ENCODE data around the gene SLC9B2. TPM values are rescaled to one million over a fixed set of nuclear protein-coding genes. Genes with fewer than 3 reads are reported as not detected.
"Not testable (repeated sequence)": the region's sequence is repeated elsewhere in the genome, so short reads cannot be mapped to it uniquely, and the experiment has no call there.

Gene SLC9B2
- total RNA-seq, 1 experiment from 2014 or later: 91.0 TPM

DNA sequence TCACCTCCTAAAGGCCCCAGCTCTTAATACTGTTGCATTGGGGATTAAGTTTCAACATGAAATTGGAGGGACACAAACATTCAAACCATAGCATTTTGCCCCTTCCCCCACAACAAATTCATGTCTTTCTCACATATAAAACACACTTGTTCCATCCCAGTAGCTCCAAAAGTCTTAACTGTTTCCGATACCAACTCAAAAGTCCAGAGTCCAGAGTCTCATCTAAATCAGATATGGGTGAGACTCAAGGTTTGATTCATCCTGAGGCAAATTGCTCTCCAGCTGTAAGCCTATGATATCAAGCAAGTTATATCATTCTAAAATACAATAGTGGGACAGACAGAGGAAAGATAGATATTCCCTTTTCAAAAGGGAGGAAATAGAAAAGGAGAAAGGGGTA lies 65.8 kb downstream of the SLC9B2 start:
- no peak overlapping the region for H3K4me3 ChIP-seq (ENCODE audit: low read length)
- H3K27me3 ChIP-seq (ENCODE audit: low read length): no peaks in the 10 kb centered on the region
- H3K27ac ChIP-seq (ENCODE audit: low read length): no peak overlapping the region
- H4K20me1 ChIP-seq (ENCODE audit: insufficient read depth, low read depth, low read length): no peaks in the 10 kb centered on the region
- no peaks in the 10 kb centered on the region for H3K9me3 ChIP-seq (ENCODE audit: low read length)
- DNase-seq: no peak
- H2AFZ ChIP-seq (ENCODE audit: low read length): no peak overlapping the region
- no peaks in the 10 kb centered on the region for H3K4me1 ChIP-seq (ENCODE audit: low read length)
- no peaks in the 10 kb centered on the region for H3K36me3 ChIP-seq (ENCODE audit: insufficient read depth, low read length)
- H3K9ac ChIP-seq (ENCODE audit: low read length): no peak overlapping the region
- no peak overlapping the region for H3K4me2 ChIP-seq (ENCODE audit: low read depth, low read length, poor library complexity, severe bottlenecking)
- H3K79me2 ChIP-seq (ENCODE audit: low read length): no peaks in the 10 kb centered on the region
- H3K9me2 ChIP-seq (replicated peaks; ENCODE audit: insufficient read depth, low read length): no peaks in the 10 kb centered on the region

DNA sequence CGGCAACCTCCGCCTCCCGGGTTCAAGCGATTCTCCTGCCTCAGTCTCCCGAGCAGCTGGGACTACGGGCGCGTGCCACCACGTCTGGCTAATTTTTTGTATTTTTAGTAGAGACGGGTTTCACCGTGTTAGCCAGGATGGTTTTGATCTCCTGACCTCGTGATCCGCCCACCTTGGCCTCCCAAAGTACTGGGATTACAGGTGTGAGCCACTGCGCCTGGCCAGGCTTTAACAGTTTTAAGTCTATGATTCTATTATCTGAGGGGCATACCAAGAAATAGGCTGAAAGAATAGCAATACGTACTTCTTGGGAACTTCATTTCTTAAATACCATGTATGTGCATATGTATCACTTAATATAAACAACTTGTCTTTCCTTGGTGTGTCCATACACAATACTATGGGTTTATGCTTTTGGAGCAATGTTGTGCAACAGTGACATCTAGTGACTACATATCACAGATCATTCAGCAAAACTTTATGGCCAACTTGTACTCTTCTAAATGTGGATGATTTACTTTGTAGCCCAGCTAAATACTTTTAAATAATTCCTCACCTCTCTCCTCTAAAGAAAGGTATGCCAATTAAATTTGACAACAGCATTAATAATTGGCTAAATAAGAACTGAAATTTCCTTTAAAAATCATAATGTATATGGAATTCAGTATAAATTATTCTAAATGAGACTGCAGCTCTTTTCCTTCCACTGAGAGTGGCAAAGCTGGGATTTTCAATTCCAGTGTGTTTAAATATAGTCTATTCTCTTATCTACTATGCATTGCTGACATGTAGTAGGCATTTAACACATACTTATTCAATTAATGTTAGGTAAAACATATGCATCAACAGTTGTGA lies 67.5 kb downstream of the SLC9B2 start:
- DNase-seq: peak; percentile 85
- no peak overlapping the region for H2AFZ ChIP-seq (ENCODE audit: low read length)

DNA sequence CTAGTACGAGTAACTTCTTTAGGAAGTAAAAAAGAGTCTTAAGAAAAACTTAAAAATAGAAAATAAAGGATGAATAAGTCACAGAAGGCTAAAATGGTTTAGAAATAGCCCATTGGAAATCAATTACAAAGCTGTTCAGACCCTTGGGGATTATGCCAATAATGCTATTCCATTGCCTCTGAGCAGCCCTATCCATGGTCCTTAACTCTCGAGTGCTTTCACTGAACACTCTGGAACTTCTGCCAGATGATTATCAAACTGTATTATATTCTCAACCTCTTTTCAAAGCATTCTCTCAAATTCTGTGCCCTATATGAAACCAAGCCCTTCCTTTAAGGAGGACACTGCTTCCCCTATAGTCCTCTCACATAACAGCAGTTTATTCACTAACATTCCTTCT lies 74.0 kb downstream of the SLC9B2 start:
- no peak overlapping the region for H3K4me3 ChIP-seq (ENCODE audit: low read length)
- H3K9me3 ChIP-seq (ENCODE audit: low read length): peaks cover 3% of the 10 kb centered on the region; the same call in 1 of the 2 replicates
- H3K4me1 ChIP-seq (ENCODE audit: low read length): no peaks in the 10 kb centered on the region; the same call in 1 of the 2 replicates
- no peak for DNase-seq
- no peak overlapping the region for H3K4me2 ChIP-seq (ENCODE audit: low read depth, low read length, poor library complexity, severe bottlenecking)
- no peaks in the 10 kb centered on the region for H3K9me2 ChIP-seq (replicated peaks; ENCODE audit: insufficient read depth, low read length)
- no peak overlapping the region for H3K9ac ChIP-seq (ENCODE audit: low read length)
- H3K27me3 ChIP-seq (ENCODE audit: low read length): no peaks in the 10 kb centered on the region
- H3K27ac ChIP-seq (ENCODE audit: low read length): no peak overlapping the region
- no peak overlapping the region for H2AFZ ChIP-seq (ENCODE audit: low read length)
- H3K36me3 ChIP-seq (ENCODE audit: insufficient read depth, low read length): no peaks in the 10 kb centered on the region
- no peaks in the 10 kb centered on the region for H4K20me1 ChIP-seq (ENCODE audit: insufficient read depth, low read depth, low read length)
- no peaks in the 10 kb centered on the region for H3K79me2 ChIP-seq (ENCODE audit: low read length)

More for the DNA sequence above, 67.5 kb downstream of the SLC9B2 start:
- Histone ChIP-seq H3K27ac (ENCODE audit: low read length) (no peak overlapping the region), H3K9me3 (ENCODE audit: low read length) (no peaks in the 10 kb centered on the region), H3K36me3 (ENCODE audit: insufficient read depth, low read length) (no peaks in the 10 kb centered on the region), H3K4me2 (ENCODE audit: low read depth, low read length, poor library complexity, severe bottlenecking) (no peak overlapping the region), H3K9ac (ENCODE audit: low read length) (no peak overlapping the region), H3K4me1 (ENCODE audit: low read length) (no peaks in the 10 kb centered on the region), H3K4me3 (ENCODE audit: low read length) (no peak overlapping the region), H3K9me2 (replicated peaks; ENCODE audit: insufficient read depth, low read length) (no peaks in the 10 kb centered on the region), H3K27me3 (ENCODE audit: low read length) (no peaks in the 10 kb centered on the region), H4K20me1 (ENCODE audit: insufficient read depth, low read depth, low read length) (no peaks in the 10 kb centered on the region), H3K79me2 (ENCODE audit: low read length) (no peaks in the 10 kb centered on the region)

DNA sequence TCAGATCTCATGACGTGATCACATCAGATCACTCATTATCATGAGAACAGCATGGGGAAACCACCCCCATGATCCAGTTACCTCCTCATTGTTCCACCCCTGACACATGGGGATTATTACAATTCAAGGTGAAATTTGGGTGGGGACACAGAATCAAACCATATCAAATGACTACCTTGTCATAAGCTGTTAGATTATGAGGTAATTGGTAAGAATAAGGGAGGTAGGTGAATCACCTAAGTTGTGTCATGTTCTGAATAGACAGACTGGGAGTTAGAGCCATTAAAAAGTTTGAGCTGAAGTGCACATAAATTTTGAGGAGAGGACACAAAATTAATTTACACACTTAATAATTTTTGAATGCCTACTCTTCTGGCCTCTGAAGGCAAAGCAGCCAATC lies 81.8 kb downstream of the SLC9B2 start:
- Histone ChIP-seq H3K4me2 (ENCODE audit: low read depth, low read length, poor library complexity, severe bottlenecking) (no peak overlapping the region), H4K20me1 (ENCODE audit: insufficient read depth, low read depth, low read length) (no peaks in the 10 kb centered on the region), H3K9ac (ENCODE audit: low read length) (no peak overlapping the region), H2AFZ (ENCODE audit: low read length) (no peak overlapping the region), H3K79me2 (ENCODE audit: low read length) (no peaks in the 10 kb centered on the region), H3K27me3 (ENCODE audit: low read length) (no peaks in the 10 kb centered on the region; the same call in 1 of the 2 replicates), H3K4me1 (ENCODE audit: low read length) (no peaks in the 10 kb centered on the region), H3K27ac (ENCODE audit: low read length) (no peak overlapping the region), H3K36me3 (ENCODE audit: insufficient read depth, low read length) (no peaks in the 10 kb centered on the region), H3K4me3 (ENCODE audit: low read length) (no peak overlapping the region), H3K9me3 (ENCODE audit: low read length) (no peaks in the 10 kb centered on the region), H3K9me2 (replicated peaks; ENCODE audit: insufficient read depth, low read length) (no peaks in the 10 kb centered on the region)
- DNase-seq: no peak

DNA sequence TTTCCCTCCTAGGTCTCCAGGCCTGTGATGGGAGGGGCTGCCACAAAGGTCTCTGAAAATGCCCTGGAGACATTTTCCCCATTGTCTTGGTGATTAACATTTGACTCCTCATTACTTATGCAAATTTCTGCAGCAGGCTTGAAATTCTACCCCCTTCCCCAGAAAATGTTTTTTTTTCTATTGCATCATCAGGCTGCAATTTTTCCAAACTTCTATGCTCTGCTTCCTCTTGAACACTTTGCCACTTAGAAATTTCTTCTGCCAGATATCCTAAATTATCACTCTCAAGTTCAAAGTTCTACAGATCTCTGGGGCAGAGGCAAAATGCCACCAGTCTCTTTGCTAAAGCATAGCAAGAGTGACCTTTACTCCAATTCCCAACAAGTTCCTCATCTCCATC lies 82.6 kb downstream of the SLC9B2 start:
- not testable (repeated sequence) for H3K4me3 ChIP-seq (ENCODE audit: low read length); H3K79me2 ChIP-seq (ENCODE audit: low read length); H3K4me1 ChIP-seq (ENCODE audit: low read length); DNase-seq; H2AFZ ChIP-seq (ENCODE audit: low read length); H3K9me3 ChIP-seq (ENCODE audit: low read length); H3K4me2 ChIP-seq (ENCODE audit: low read depth, low read length, poor library complexity, severe bottlenecking); H3K9ac ChIP-seq (ENCODE audit: low read length); H3K36me3 ChIP-seq (ENCODE audit: insufficient read depth, low read length); H3K27ac ChIP-seq (ENCODE audit: low read length); H4K20me1 ChIP-seq (ENCODE audit: insufficient read depth, low read depth, low read length); H3K9me2 ChIP-seq (replicated peaks; ENCODE audit: insufficient read depth, low read length); H3K27me3 ChIP-seq (ENCODE audit: low read length)

DNA sequence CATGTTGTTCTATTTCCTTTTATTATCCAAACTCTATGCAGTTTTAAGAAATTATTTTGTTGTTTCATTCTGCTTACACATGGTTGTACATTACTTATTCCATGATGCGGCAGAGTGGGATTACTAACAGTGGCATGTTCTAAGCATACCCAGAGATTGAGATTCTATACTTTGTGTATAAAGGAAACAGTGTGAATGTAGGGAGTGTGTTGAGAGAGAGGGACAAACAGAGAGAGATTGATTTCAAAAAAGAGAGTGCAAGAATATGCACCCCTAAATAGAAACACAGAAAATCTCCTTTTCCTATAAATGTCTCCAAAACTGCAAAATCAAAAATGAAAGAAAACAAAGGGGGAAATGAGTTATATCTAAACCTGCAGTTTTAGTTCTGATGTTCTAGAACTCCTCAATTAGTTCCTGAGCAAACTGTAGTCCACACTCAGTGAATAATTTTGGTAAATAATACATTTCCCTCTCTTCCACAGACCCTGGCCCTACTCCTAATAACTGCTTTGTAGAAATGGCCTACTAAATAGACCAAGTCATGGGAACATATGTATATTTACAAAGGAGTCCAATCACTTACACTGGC lies 88.0 kb downstream of the SLC9B2 start:
- no peak for DNase-seq
- no peak overlapping the region for H3K4me2 ChIP-seq (ENCODE audit: low read depth, low read length, poor library complexity, severe bottlenecking)
- no peaks in the 10 kb centered on the region for H3K36me3 ChIP-seq (ENCODE audit: insufficient read depth, low read length)
- H3K27me3 ChIP-seq (ENCODE audit: low read length): no peaks in the 10 kb centered on the region; the same call in 1 of the 2 replicates
- H3K4me1 ChIP-seq (ENCODE audit: low read length): no peaks in the 10 kb centered on the region
- no peak overlapping the region for H3K4me3 ChIP-seq (ENCODE audit: low read length)
- H4K20me1 ChIP-seq (ENCODE audit: insufficient read depth, low read depth, low read length): no peaks in the 10 kb centered on the region
- H2AFZ ChIP-seq (ENCODE audit: low read length): no peak overlapping the region
- H3K9ac ChIP-seq (ENCODE audit: low read length): no peak overlapping the region
- no peaks in the 10 kb centered on the region for H3K9me2 ChIP-seq (replicated peaks; ENCODE audit: insufficient read depth, low read length)
- no peaks in the 10 kb centered on the region for H3K79me2 ChIP-seq (ENCODE audit: low read length)
- H3K9me3 ChIP-seq (ENCODE audit: low read length): no peaks in the 10 kb centered on the region
- no peak overlapping the region for H3K27ac ChIP-seq (ENCODE audit: low read length)

DNA sequence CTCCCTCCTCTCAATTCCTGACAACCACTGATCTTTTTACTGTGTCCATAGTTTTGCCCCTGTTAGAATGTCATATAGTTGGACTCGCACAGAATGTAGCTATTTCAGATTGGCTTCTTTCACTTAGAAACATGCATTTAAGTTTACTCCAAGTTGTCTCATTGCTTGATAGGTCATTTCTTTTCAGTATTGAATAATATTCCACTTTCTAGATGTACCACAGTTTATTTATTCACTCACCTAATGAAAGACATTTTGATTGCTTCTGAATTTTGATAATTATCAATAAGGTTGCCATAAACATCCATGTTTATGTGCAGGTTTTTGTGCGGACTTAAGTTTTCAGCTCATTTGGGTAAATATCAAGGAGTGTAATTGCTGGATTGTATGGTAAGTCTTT lies 95.6 kb downstream of the SLC9B2 start:
- Histone ChIP-seq H3K79me2 (ENCODE audit: low read length) (no peaks in the 10 kb centered on the region), H3K9me2 (replicated peaks; ENCODE audit: insufficient read depth, low read length) (no peaks in the 10 kb centered on the region), H4K20me1 (ENCODE audit: insufficient read depth, low read depth, low read length) (no peaks in the 10 kb centered on the region), H3K27me3 (ENCODE audit: low read length) (no peaks in the 10 kb centered on the region), H2AFZ (ENCODE audit: low read length) (no peak overlapping the region), H3K4me1 (ENCODE audit: low read length) (no peaks in the 10 kb centered on the region), H3K4me3 (ENCODE audit: low read length) (no peak overlapping the region), H3K36me3 (ENCODE audit: insufficient read depth, low read length) (no peaks in the 10 kb centered on the region), H3K4me2 (ENCODE audit: low read depth, low read length, poor library complexity, severe bottlenecking) (no peak overlapping the region), H3K9me3 (ENCODE audit: low read length) (no peaks in the 10 kb centered on the region), H3K9ac (ENCODE audit: low read length) (no peak overlapping the region), H3K27ac (ENCODE audit: low read length) (no peak overlapping the region)
- no peak for DNase-seq
